HEK293 (cell line): ENCODE data around the gene OBSCN.

Source experiments
- KLF9 ChIP-seq: fragments of 450-650 bp; formaldehyde crosslinking; IDR thresholded peaks from 2 replicates; pipeline ENCODE4 v1.5.1; 2016; ENCODE audit warnings: missing biosample characterization, missing genetic modification characterization, low read depth
- ZBTB21 ChIP-seq: fragments of 450-650 bp; formaldehyde crosslinking; IDR thresholded peaks from 2 replicates; pipeline ENCODE4 v1.5.1; 2017; ENCODE audit warnings: missing biosample characterization, missing genetic modification characterization
- ZBTB44 ChIP-seq: fragments of 450-650 bp; IDR thresholded peaks from 2 replicates; pipeline ENCODE4 v1.5.1; 2018; ENCODE audit warnings: missing biosample characterization, mild to moderate bottlenecking, missing genetic modification characterization
- ZNF112 ChIP-seq: fragments of 450-650 bp; formaldehyde crosslinking; IDR thresholded peaks from 2 replicates; pipeline ENCODE4 v1.5.0; 2017; ENCODE audit warnings: missing biosample characterization, missing genetic modification characterization
- ZNF155 ChIP-seq: fragments of 450-650 bp; formaldehyde crosslinking; IDR thresholded peaks from 2 replicates; pipeline ENCODE4 v1.5.1; 2016; ENCODE audit warnings: missing biosample characterization, missing genetic modification characterization
- ZNF248 ChIP-seq: fragments of 450-650 bp; formaldehyde crosslinking; IDR thresholded peaks from 2 replicates; pipeline ENCODE4 v1.5.1; 2017; ENCODE audit warnings: missing biosample characterization, missing genetic modification characterization
- ZNF274 ChIP-seq, 2 experiments: fragments of 200-500 bp in 1 of 2; fragments of 450-650 bp in 1 of 2; sonication (Bioruptor generic) in 1 of 2; formaldehyde crosslinking in 1 of 2; IDR thresholded peaks; 2 replicates each; pipeline versions ENCODE4 v1.5.1 to v1.6.1; 2014 to 2016; ENCODE audit warnings: borderline replicate concordance in 1 of 2, inconsistent platforms in 1 of 2, low read length in 1 of 2, missing biosample characterization in 1 of 2, missing genetic modification characterization in 1 of 2
- ZNF521 ChIP-seq: fragments of 450-650 bp; formaldehyde crosslinking; IDR thresholded peaks from 2 replicates; pipeline ENCODE4 v1.5.1; 2017; ENCODE audit warnings: missing biosample characterization, mild to moderate bottlenecking, missing genetic modification characterization
- ZNF600 ChIP-seq: fragments of 450-650 bp; formaldehyde crosslinking; IDR thresholded peaks from 2 replicates; pipeline ENCODE4 v1.5.1; 2016; ENCODE audit warnings: missing biosample characterization, missing genetic modification characterization
- ZNF645 ChIP-seq: fragments of 450-650 bp; formaldehyde crosslinking; IDR thresholded peaks from 2 replicates; pipeline ENCODE4; 2016; ENCODE audit warnings: missing biosample characterization, missing genetic modification characterization

- TF ChIP-seq ZNF112 (tag by site-specific recombination) (no peak), ZNF274 (IDR thresholded peaks at IDR 0.05; ENCODE audit: low read length) (no peak), ZNF274 (tag by site-specific recombination; IDR thresholded peaks at IDR 0.05; ENCODE audit: borderline replicate concordance) (no peak), KLF9 (no peak), ZBTB21 (no peak), ZNF600 (tag by site-specific recombination) (no peak), ZNF155 (no peak), ZBTB44 (tag by site-specific recombination) (no peak), ZNF645 (tag by site-specific recombination) (no peak), ZNF521 (no peak), ZNF248 (no peak)
These were observed 156.9 kb downstream of the OBSCN start for GRCh38 chr1:228364706-228365213.
